ENCODE data around the gene UBTD2.
"Not testable (repeated sequence)": the region's sequence is repeated elsewhere in the genome, so short reads cannot be mapped to it uniquely, and the experiment has no call there.

The UBTD2 gene

DNA sequence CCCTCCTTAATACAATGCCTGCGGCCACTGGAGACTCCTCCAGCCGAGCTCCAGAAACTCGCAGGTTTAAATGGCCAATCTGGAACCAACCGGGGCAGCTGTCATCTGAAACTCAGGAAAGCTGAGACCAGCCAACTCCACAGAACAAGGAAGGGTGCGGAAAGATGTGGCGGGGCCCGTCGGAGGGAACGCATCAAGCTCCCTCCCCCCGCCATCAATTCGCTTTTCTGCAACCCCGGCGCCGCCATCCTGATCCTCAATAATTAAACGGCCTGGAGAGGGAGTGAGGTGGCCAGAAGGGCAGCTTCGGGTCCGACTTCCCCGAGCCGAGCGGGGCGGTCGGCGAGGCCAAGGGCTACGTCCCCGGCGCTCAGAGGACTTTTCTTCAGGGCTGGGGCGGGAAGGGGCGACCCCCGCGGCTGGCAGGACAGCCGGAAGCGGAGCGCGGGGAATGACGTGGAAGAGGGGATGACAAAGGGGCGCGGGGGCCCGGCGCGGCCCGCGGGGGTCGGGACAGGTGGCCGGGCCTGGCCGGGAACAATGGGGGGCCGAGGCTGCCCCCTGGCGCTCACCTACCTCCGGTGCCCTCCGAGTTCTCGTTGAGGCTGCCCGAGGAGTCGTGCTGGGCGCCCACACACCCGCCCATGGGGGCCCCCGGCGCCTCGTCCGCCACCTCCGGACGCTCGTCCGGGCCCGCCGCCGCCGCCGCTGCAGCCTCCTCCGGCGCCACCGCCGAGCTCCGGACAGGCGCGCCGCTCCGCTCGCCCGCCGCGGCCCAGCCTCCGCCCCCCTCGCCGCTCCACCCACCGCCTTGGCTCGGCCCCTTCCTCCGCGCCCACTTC, at the start of gene UBTD2:
TSS of gene UBTD2 (minus strand) at position 745 of the 842 bp plus-strand sequence. CDS start at position 646, 99 bp downstream.
- TF ChIP-seq GATA1 (IDR thresholded peaks at IDR 0.05; ENCODE audit: low read depth, low read length) = no peak
- no peak for TF ChIP-seq POLR2A (IDR thresholded peaks at IDR 0.05; ENCODE audit: low read length)
- peak; percentile 44 to 55 for DNase-seq

DNA sequence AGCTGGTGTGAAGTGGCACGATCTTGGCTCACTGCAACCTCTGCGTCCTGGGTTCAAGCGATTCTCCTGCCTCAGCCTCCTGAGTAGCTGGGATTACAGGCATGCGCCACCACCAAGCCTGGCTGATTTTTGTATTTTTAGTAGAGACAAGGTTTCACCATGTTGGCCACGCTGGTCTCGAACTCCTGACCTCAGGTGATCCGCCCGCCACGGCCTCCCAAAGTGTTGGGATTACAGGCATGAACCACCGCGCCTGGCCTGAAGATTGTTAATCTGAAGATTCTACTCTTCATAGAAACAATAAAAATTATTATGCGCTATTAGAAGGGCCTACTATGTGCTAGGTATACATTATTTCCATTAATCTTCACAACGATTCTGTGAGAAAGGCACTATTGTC, 43.3 kb upstream of the UBTD2 start:
- DNase-seq = not testable (repeated sequence)

GRCh38 chr5:172325452-172325851, 41.9 kb upstream of the UBTD2 start:
- DNase-seq = no peak
- TF ChIP-seq POLR2A (IDR thresholded peaks at IDR 0.05; ENCODE audit: low read length) = no peak
- no peak for TF ChIP-seq GATA1 (IDR thresholded peaks at IDR 0.05; ENCODE audit: low read depth, low read length)

- DNase-seq = no peak
- TF ChIP-seq GATA1 (IDR thresholded peaks at IDR 0.05; ENCODE audit: low read depth, low read length) (no peak), POLR2A (IDR thresholded peaks at IDR 0.05; ENCODE audit: low read length) (no peak)
Observed at GRCh38 chr5:172322028-172322965, 38.7 kb upstream of the UBTD2 start.

DNA sequence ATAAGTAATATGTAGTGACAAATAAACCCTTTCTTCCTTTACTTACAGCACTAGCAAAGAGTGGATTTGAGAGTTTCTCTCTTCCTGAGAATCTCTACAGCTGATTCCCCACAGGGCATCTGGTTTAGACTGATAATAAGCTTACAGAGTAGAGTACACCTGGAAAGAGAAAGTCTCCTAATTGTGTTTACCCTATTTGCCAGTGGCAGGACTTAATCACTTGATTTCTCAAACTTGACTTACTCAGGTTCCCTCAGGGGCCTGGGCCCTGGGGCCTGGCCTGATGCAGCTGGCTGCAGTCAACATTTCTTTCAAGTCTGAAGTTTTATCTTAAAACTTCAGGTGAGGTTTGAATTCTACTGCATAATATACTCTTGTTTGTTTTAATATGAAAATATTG, 38.0 kb upstream of the UBTD2 start:
- no peak for DNase-seq
- TF ChIP-seq GATA1 (IDR thresholded peaks at IDR 0.05; ENCODE audit: low read depth, low read length) (no peak), POLR2A (IDR thresholded peaks at IDR 0.05; ENCODE audit: low read length) (no peak)

GRCh38 chr5:172319708-172320441, 36.3 kb upstream of the UBTD2 start:
- TF ChIP-seq POLR2A (IDR thresholded peaks at IDR 0.05; ENCODE audit: low read length) (no peak), GATA1 (IDR thresholded peaks at IDR 0.05; ENCODE audit: low read depth, low read length) (no peak)
- DNase-seq = no peak

DNA sequence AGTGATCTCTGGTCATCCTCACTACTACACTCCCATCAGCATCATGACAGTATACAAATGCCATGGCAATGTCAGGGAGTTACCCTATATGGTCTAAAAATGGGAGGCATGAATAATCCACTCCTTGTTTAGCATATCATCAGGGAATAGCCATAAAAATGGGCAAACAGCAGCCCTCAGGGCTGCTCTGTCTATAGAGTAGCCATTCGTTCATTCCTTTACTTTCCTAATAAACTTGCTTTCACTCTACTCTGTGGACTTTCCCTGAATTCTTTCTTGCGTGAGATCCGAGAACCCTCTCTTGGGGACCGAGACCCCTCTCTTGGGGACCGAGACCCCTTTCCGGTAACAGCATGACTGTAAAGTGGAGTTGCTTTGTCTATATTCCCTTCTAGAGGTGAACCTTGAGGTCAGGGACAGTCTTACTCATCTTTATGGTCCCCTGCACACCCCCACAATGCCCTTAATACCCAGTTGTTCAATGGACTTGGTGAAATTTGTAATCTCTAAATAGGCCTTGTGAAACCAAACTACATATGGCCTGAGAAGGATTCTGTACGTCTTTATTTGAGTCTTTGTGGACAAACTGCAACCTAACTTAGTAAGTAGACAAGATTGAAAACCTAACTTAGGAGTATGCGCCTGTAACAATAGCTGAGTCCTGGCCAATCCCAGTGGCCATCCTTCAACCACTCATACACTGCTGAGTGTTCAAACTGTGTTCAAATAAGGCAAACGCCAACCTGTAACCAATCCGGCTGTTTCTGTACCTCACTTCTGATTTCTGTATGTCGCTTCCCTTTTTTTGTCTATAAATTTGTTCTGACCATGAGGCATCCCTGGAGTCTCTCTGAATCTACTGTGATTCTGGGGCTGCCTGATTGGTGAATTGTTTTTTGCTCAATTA, 32.3 kb upstream of the UBTD2 start:
- DNase-seq = no peak
- TF ChIP-seq POLR2A (IDR thresholded peaks at IDR 0.05; ENCODE audit: low read length) (no peak), GATA1 (IDR thresholded peaks at IDR 0.05; ENCODE audit: low read depth, low read length) (no peak)

DNA sequence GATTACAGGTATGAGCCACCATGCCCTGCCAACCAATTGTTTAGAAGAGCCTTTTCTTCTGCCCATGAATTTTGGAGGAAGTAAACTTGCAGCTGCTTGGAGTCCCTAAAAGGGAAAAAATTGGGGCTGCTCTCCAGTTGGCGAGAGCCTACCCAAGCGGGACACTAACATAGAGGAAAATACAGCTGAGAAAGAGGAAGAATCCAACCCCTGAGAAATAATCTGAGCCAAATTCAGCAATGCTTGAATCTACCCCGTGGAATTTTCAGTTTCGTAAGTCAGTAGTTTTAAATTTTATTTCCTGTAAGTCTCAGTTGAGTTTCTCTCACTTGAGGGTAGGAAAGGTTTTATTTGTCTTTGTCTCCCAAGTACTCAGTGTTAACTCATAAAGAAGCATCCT, 30.4 kb upstream of the UBTD2 start:
- TF ChIP-seq POLR2A (IDR thresholded peaks at IDR 0.05; ENCODE audit: low read length) (no peak), GATA1 (IDR thresholded peaks at IDR 0.05; ENCODE audit: low read depth, low read length) (no peak)
- DNase-seq = no peak

GRCh38 chr5:172312286-172312685, 28.7 kb upstream of the UBTD2 start:
- TF ChIP-seq GATA1 (IDR thresholded peaks at IDR 0.05; ENCODE audit: low read depth, low read length) (no peak), POLR2A (IDR thresholded peaks at IDR 0.05; ENCODE audit: low read length) (no peak)
- no peak for DNase-seq

DNA sequence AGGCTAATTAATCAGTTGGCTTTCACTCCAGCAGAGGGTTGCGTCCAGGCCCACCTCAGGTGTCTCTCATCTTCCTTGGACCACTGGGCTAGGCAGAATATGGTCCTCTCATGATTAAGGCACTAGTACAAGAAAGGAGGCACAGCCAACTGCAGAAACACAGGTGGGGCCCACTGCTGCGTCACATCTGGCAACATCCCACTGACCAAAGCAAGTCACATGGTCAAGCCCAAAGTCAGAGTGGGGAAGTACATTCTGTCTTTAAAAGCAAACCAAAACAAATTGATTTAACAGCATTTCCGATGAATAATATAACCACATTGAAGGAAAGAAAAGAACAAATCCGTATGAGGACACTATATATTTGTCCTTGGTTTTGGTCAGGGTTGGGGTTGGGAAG, 28.0 kb upstream of the UBTD2 start:
- TF ChIP-seq POLR2A (IDR thresholded peaks at IDR 0.05; ENCODE audit: low read length) (no peak), GATA1 (IDR thresholded peaks at IDR 0.05; ENCODE audit: low read depth, low read length) (no peak)
- no peak for DNase-seq

DNA sequence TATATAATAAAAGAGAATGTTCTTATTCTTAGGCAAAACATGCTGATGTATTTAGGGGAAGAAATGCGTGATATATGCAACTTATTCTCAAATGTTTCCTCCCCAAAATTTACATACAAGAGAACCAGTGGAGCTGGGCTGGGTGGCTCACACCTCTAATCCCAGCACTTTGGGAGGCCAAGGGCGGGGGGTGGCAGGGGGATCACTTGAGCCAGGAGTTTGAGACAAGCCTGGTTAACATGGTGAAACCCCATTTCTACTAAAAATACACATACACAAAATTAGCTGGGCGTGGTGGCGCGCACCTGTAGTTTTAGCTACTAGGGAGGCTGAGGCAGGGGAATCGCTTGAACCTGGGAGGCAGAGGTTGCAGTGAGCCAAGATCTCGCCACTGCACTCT, 27.5 kb upstream of the UBTD2 start:
- DNase-seq = no peak
- TF ChIP-seq GATA1 (IDR thresholded peaks at IDR 0.05; ENCODE audit: low read depth, low read length) (no peak), POLR2A (IDR thresholded peaks at IDR 0.05; ENCODE audit: low read length) (no peak)

- DNase-seq = no peak
- TF ChIP-seq POLR2A (IDR thresholded peaks at IDR 0.05; ENCODE audit: low read length) = no peak
- TF ChIP-seq GATA1 (IDR thresholded peaks at IDR 0.05; ENCODE audit: low read depth, low read length) = no peak
Observed at GRCh38 chr5:172305380-172305779, 21.8 kb upstream of the UBTD2 start.

All from erythroblast (primary cell).